HCT116 (cell line): ENCODE measurements around the gene CAPN3. TPM values are rescaled to one million over a fixed set of nuclear protein-coding genes. Genes with fewer than 3 reads are reported as not detected.

Experiments used
- ATAC-seq: fragments of 200-7000 bp; cut with Tn5 transposase; 2 replicates; pipeline ENCODE4 v1.9.1; 2020; ENCODE audit warnings: mild to moderate bottlenecking, moderate library complexity
- BruUV-seq: library from RNA; stranded (reverse); fragments of 400-500 nt; replicated peaks from 2 replicates; lab custom pipeline; 2021; lab: Mats Ljungman, UMichigan
- CTCF ChIA-PET: fragments of 300-600 bp; sonication (Branson Sonifier 250); formaldehyde crosslinking; loops from one replicate; lab custom pipeline; 2021; ENCODE audit warnings: antibody characterized with exemption; lab: Charles Lee
- POLR2A ChIA-PET: fragments of 300-600, 350-600 bp; sonication (Branson Sonifier 250); formaldehyde crosslinking; loops from one replicate; lab custom pipeline; 2021; ENCODE audit warnings: antibody characterized with exemption; lab: Charles Lee
- RAD21 ChIA-PET, 2 experiments: fragments of 300-600 bp; sonication (Branson Sonifier 250); formaldehyde crosslinking; loops; one replicate each; lab custom pipeline; 2023; ENCODE audit warnings: low total read pairs in 2 of 2; ENCODE audit not compliant: uncharacterized antibody in 2 of 2, unreplicated experiment in 2 of 2, low non-redundant PET in 1 of 2; lab: Charles Lee
- DNase-seq: peaks from one replicate; pipeline ENCODE4 v3.0.0-alpha.2; 2010; ENCODE audit warnings: low read depth, low spot score
- H2AFZ ChIP-seq: fragments of 200-600 bp; shearing (Covaris generic), sonication (generic); 2 replicates; pipeline ENCODE4 v1.6.1; 2017; ENCODE audit warnings: low read depth, mixed run types, mixed read lengths, antibody characterized with exemption, low read length; ENCODE audit not compliant: poor library complexity, severe bottlenecking
- H3K27ac ChIP-seq: 2 replicates; pipeline ENCODE4 v1.5.1; 2012; ENCODE audit warnings: low read depth, low read length
- H3K27me3 ChIP-seq: fragments of 200-600 bp; sonication (generic); 2 replicates; pipeline ENCODE4 v1.6.1; 2016; ENCODE audit warnings: mixed run types, low read length, mixed read lengths; ENCODE audit not compliant: insufficient read depth
- H3K36me3 ChIP-seq, 2 experiments: fragments of 200-500 bp in 1 of 2; fragments of 200-600 bp in 1 of 2; sonication (Bioruptor generic) in 1 of 2; sonication (generic) in 1 of 2; 2 replicates each; pipeline versions ENCODE4 v1.5.1 to v1.6.1; 2014 to 2016; ENCODE audit warnings: low read length in 2 of 2, inconsistent platforms in 1 of 2, mixed read lengths in 1 of 2, mixed run types in 1 of 2; ENCODE audit not compliant: insufficient read depth in 2 of 2, control insufficient read depth in 1 of 2
- H3K4me1 ChIP-seq, 2 experiments: fragments of 200-600 bp in 1 of 2; sonication (generic) in 1 of 2; 2 replicates each; pipeline versions ENCODE4 v1.5.1 to v1.6.1; 2012 to 2017; ENCODE audit warnings: low read length in 2 of 2, inconsistent platforms in 1 of 2, mild to moderate bottlenecking in 1 of 2, mixed read lengths in 1 of 2, mixed run types in 1 of 2, moderate library complexity in 1 of 2; ENCODE audit not compliant: insufficient read depth in 2 of 2, control insufficient read depth in 1 of 2
- H3K4me2 ChIP-seq: fragments of 200-600 bp; sonication (generic); 2 replicates; pipeline ENCODE4 v1.6.1; 2017; ENCODE audit warnings: mixed run types, low read length, mixed read lengths
- H3K4me3 ChIP-seq, 2 experiments: fragments of 200-600 bp in 1 of 2; sonication (generic) in 1 of 2; replicated peaks in 1 of 2; 2 replicates each; pipeline ENCODE4 v1.5.1; 2011 to 2016; ENCODE audit warnings: low read length in 2 of 2, control low read depth in 1 of 2, low read depth in 1 of 2, mild to moderate bottlenecking in 1 of 2, mixed read lengths in 1 of 2, mixed run types in 1 of 2
- H3K79me2 ChIP-seq: fragments of 200-600 bp; sonication (generic); 2 replicates; pipeline ENCODE4 v1.6.1; 2017; ENCODE audit warnings: mild to moderate bottlenecking, mixed run types, low read length, moderate library complexity, mixed read lengths; ENCODE audit not compliant: insufficient read depth
- H3K9ac ChIP-seq: fragments of 200-600 bp; sonication (generic); 2 replicates; pipeline ENCODE4 v1.6.1; 2016; ENCODE audit warnings: low read length, mixed read lengths
- H3K9me2 ChIP-seq: fragments of 200-600 bp; sonication (generic), shearing (Covaris generic); 2 replicates; pipeline ENCODE4 v1.6.1; 2017; ENCODE audit warnings: mixed run types, mild to moderate bottlenecking, moderate library complexity; ENCODE audit not compliant: insufficient read depth
- H3K9me3 ChIP-seq, 2 experiments: fragments of 200-500 bp in 1 of 2; fragments of 200-600 bp in 1 of 2; sonication (Bioruptor generic) in 1 of 2; sonication (generic) in 1 of 2; 2 replicates each; pipeline ENCODE4 v1.6.1; 2014 to 2017; ENCODE audit warnings: low read length in 2 of 2, mixed read lengths in 2 of 2, inconsistent platforms in 1 of 2, low read depth in 1 of 2, mild to moderate bottlenecking in 1 of 2, mixed run types in 1 of 2, moderate library complexity in 1 of 2; ENCODE audit not compliant: control insufficient read depth in 1 of 2, insufficient read depth in 1 of 2
- H4K20me1 ChIP-seq: fragments of 200-600 bp; sonication (generic), shearing (Covaris generic); 2 replicates; pipeline ENCODE4 v1.6.1; 2017; ENCODE audit warnings: mixed run types, mild to moderate bottlenecking, moderate library complexity; ENCODE audit not compliant: insufficient read depth
- CBX3 ChIP-seq: IDR thresholded peaks from 2 replicates; pipeline ENCODE4 v1.6.1; 2012; ENCODE audit warnings: low read depth
- ELF1 ChIP-seq: IDR thresholded peaks from 2 replicates; pipeline ENCODE4 v1.6.1; 2012; ENCODE audit warnings: low read depth, borderline replicate concordance
- JUND ChIP-seq: IDR thresholded peaks from 2 replicates; pipeline ENCODE4 v1.6.1; 2012
- SRF ChIP-seq: IDR thresholded peaks from 2 replicates; pipeline ENCODE4 v1.6.1; 2012; ENCODE audit warnings: low read depth
- TCF7L2 ChIP-seq: IDR thresholded peaks from 2 replicates; pipeline ENCODE4 v1.7.0; 2011; ENCODE audit warnings: borderline replicate concordance, inconsistent platforms; ENCODE audit not compliant: insufficient read depth, insufficient read length; ENCODE audit errors: extremely low read depth
- ZFX ChIP-seq: fragments of 450-650 bp; IDR thresholded peaks from 2 replicates; pipeline ENCODE4 v1.6.1; 2017
- intact Hi-C: fragments of 100-400 bp; cut with micrococcal nuclease; formaldehyde crosslinking; loops from 2 replicates; pipeline ENCODE4 v1.10.0; 2022
- total RNA-seq: library from RNA; stranded (reverse); gene quantifications from one replicate; pipeline ENCODE4 v1.2.1, GENCODE V29; 2021; ENCODE audit not compliant: unreplicated experiment
- TF ChIP-seq, protein P1 (sequence below): IDR thresholded peaks from 2 replicates; pipeline ENCODE4 v1.6.1; 2012; ENCODE audit warnings: low read depth
- TF ChIP-seq, protein P2 (sequence below): IDR thresholded peaks from 2 replicates; pipeline ENCODE4 v1.6.1; 2011; ENCODE audit warnings: mild to moderate bottlenecking, low read length, moderate library complexity; ENCODE audit not compliant: insufficient replicate concordance; ENCODE audit errors: extremely low read depth
- TF ChIP-seq, protein P3 (sequence below), 3 experiments: fragments of 200-600 bp in 1 of 3; sonication (generic) in 1 of 3; IDR thresholded peaks in 2 of 3; conservative IDR thresholded peaks in 1 of 3; 2 replicates each; pipeline ENCODE4 v1.5.1; 2012 to 2017; ENCODE audit warnings: low read depth in 2 of 3, low read length in 2 of 3, antibody characterized with exemption in 1 of 3, borderline replicate concordance in 1 of 3, control low read depth in 1 of 3, mild to moderate bottlenecking in 1 of 3, mixed read lengths in 1 of 3, mixed run types in 1 of 3, moderate library complexity in 1 of 3; ENCODE audit not compliant: insufficient read depth in 1 of 3

CAPN3 gene
- total RNA-seq, 1 experiment from 2014 or later = 1.8 TPM

DNA sequence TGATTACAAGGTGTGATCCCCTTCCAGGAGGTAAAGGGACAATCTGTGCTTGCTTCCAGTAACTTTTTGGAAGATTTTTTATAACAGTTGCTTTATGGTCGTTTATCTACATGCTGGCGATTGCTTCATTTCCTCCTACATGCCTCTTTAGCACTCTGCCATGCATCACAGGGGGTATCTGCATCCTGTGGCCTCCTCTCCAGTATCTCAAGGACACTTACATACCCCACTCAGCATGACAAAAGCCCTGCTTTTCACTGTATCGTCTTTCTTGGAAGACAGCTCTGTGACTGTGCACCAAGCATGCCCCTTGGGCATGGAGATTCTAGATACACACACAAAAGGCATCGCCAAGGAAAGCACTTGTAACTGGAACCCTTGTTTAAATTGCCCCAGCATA is 25.3 kb downstream of the CAPN3 start:
- H3K27me3 ChIP-seq = no peaks in the 10 kb centered on the region
- no peak for TF ChIP-seq TCF7L2
- TF ChIP-seq, protein P1, sequence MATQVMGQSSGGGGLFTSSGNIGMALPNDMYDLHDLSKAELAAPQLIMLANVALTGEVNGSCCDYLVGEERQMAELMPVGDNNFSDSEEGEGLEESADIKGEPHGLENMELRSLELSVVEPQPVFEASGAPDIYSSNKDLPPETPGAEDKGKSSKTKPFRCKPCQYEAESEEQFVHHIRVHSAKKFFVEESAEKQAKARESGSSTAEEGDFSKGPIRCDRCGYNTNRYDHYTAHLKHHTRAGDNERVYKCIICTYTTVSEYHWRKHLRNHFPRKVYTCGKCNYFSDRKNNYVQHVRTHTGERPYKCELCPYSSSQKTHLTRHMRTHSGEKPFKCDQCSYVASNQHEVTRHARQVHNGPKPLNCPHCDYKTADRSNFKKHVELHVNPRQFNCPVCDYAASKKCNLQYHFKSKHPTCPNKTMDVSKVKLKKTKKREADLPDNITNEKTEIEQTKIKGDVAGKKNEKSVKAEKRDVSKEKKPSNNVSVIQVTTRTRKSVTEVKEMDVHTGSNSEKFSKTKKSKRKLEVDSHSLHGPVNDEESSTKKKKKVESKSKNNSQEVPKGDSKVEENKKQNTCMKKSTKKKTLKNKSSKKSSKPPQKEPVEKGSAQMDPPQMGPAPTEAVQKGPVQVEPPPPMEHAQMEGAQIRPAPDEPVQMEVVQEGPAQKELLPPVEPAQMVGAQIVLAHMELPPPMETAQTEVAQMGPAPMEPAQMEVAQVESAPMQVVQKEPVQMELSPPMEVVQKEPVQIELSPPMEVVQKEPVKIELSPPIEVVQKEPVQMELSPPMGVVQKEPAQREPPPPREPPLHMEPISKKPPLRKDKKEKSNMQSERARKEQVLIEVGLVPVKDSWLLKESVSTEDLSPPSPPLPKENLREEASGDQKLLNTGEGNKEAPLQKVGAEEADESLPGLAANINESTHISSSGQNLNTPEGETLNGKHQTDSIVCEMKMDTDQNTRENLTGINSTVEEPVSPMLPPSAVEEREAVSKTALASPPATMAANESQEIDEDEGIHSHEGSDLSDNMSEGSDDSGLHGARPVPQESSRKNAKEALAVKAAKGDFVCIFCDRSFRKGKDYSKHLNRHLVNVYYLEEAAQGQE = no peak
- TF ChIP-seq, protein P2, sequence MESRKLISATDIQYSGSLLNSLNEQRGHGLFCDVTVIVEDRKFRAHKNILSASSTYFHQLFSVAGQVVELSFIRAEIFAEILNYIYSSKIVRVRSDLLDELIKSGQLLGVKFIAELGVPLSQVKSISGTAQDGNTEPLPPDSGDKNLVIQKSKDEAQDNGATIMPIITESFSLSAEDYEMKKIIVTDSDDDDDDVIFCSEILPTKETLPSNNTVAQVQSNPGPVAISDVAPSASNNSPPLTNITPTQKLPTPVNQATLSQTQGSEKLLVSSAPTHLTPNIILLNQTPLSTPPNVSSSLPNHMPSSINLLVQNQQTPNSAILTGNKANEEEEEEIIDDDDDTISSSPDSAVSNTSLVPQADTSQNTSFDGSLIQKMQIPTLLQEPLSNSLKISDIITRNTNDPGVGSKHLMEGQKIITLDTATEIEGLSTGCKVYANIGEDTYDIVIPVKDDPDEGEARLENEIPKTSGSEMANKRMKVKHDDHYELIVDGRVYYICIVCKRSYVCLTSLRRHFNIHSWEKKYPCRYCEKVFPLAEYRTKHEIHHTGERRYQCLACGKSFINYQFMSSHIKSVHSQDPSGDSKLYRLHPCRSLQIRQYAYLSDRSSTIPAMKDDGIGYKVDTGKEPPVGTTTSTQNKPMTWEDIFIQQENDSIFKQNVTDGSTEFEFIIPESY = no peak
- TF ChIP-seq ELF1 = no peak
- TF ChIP-seq ZFX = no peak
- TF ChIP-seq CBX3 = no peak
- no peak for TF ChIP-seq JUND
- no peak for TF ChIP-seq SRF
- TF ChIP-seq, protein P3, sequence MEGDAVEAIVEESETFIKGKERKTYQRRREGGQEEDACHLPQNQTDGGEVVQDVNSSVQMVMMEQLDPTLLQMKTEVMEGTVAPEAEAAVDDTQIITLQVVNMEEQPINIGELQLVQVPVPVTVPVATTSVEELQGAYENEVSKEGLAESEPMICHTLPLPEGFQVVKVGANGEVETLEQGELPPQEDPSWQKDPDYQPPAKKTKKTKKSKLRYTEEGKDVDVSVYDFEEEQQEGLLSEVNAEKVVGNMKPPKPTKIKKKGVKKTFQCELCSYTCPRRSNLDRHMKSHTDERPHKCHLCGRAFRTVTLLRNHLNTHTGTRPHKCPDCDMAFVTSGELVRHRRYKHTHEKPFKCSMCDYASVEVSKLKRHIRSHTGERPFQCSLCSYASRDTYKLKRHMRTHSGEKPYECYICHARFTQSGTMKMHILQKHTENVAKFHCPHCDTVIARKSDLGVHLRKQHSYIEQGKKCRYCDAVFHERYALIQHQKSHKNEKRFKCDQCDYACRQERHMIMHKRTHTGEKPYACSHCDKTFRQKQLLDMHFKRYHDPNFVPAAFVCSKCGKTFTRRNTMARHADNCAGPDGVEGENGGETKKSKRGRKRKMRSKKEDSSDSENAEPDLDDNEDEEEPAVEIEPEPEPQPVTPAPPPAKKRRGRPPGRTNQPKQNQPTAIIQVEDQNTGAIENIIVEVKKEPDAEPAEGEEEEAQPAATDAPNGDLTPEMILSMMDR (IDR thresholded peaks at IDR 0.05 in 2 of 3, conservative IDR thresholded peaks at IDR 0.05 in 1 of 3; ENCODE audit: borderline replicate concordance in 1 of 3, insufficient read depth in 1 of 3, low read depth in 2 of 3, low read length in 2 of 3) = no peak
- TF ChIP-seq, all 23 proteins: peak for 0
- no peaks in the 10 kb centered on the region for H3K9me3 ChIP-seq
- ChIA-PET POLR2A (interaction anchor here (1.4 kb wide), 1 partner anchor 11 kb away, joined by 5 read pairs; no protein-coding TSS in a partner anchor), CTCF (interaction anchor here (0.7 to 2.0 kb wide), 14 partner anchors 8 to 412 kb away, joined by 3 to 22 read pairs (median 5); partner anchors contain the start of genes EHD4, PLA2G4F and VPS39), RAD21 (no interaction called here)
- no peaks in the 10 kb centered on the region for H3K9me2 ChIP-seq
- H3K4me2 ChIP-seq = no peak overlapping the region
- intact Hi-C loops = no loop called here
- H3K4me1 ChIP-seq = no peaks in the 10 kb centered on the region
- H3K36me3 ChIP-seq = no peaks in the 10 kb centered on the region
- ATAC-seq (no peak), DNase-seq (no peak)
- no peak overlapping the region for H3K4me3 ChIP-seq
- H3K27ac ChIP-seq = no peak overlapping the region
- no peaks in the 10 kb centered on the region for H3K79me2 ChIP-seq
- BruUV-seq = no TSS peak
- H3K9ac ChIP-seq = no peak overlapping the region
- no peak overlapping the region for H2AFZ ChIP-seq
- H4K20me1 ChIP-seq = no peaks in the 10 kb centered on the region
